BLaER1 (cell line): Measurements from ENCODE around the gene DNAJB8.
A peak's percentile ranks its signal among the peaks of the same experiment; 100 is the strongest.

Source experiments
- H3K27ac ChIP-seq: shearing (Covaris generic); formaldehyde crosslinking; 2 replicates; pipeline ENCODE4 v1.8.1; 2022
- H3K27me3 ChIP-seq: shearing (Covaris generic); formaldehyde crosslinking; 2 replicates; pipeline ENCODE4 v1.8.1; 2022
- H3K36me3 ChIP-seq: shearing (Covaris generic); formaldehyde crosslinking; 2 replicates; pipeline ENCODE4 v1.8.1; 2022
- H3K4me1 ChIP-seq: shearing (Covaris generic); formaldehyde crosslinking; 2 replicates; pipeline ENCODE4 v1.8.1; 2022
- H3K4me2 ChIP-seq: shearing (Covaris generic); formaldehyde crosslinking; 2 replicates; pipeline ENCODE4 v1.8.1; 2022
- H3K4me3 ChIP-seq: shearing (Covaris generic); formaldehyde crosslinking; 2 replicates; pipeline ENCODE4 v1.8.1; 2022
- H3K9ac ChIP-seq: shearing (Covaris generic); formaldehyde crosslinking; 2 replicates; pipeline ENCODE4 v1.8.1; 2022
- H3K9me3 ChIP-seq: shearing (Covaris generic); formaldehyde crosslinking; 2 replicates; pipeline ENCODE4 v1.8.1; 2022
- H4K20me1 ChIP-seq: shearing (Covaris generic); formaldehyde crosslinking; 2 replicates; pipeline ENCODE4 v1.8.1; 2022
- Cebpa-rat ChIP-seq: shearing (Covaris generic); IDR thresholded peaks from 2 replicates; pipeline ENCODE4 v1.8.1; 2022

The DNAJB8 gene

GRCh38 chr3:128485282-128486204 lies 18.9 kb upstream of the DNAJB8 start:
- Histone ChIP-seq H4K20me1 (peaks cover 83% of the 10 kb centered on the region), H3K4me3 (no peak overlapping the region), H3K27ac (no peak overlapping the region), H3K4me2 (no peak overlapping the region), H3K27me3 (peaks cover 100% of the 10 kb centered on the region), H3K36me3 (no peaks in the 10 kb centered on the region), H3K9me3 (no peaks in the 10 kb centered on the region), H3K9ac (no peak overlapping the region), H3K4me1 (peaks cover 80% of the 10 kb centered on the region)
- TF ChIP-seq Cebpa-rat: no peak

GRCh38 chr3:128484404-128485281 lies 18.0 kb upstream of the DNAJB8 start:
- Histone ChIP-seq H3K27me3 (peaks cover 100% of the 10 kb centered on the region), H4K20me1 (peaks cover 74% of the 10 kb centered on the region), H3K4me3 (no peak overlapping the region), H3K9ac (no peak overlapping the region), H3K36me3 (no peaks in the 10 kb centered on the region), H3K4me1 (peaks cover 75% of the 10 kb centered on the region), H3K9me3 (no peaks in the 10 kb centered on the region), H3K27ac (no peak overlapping the region), H3K4me2 (peak overlapping the region; percentile 79)
- TF ChIP-seq Cebpa-rat: no peak

- peak overlapping the region; percentile 36; the same call in 1 of the 2 replicates for H3K9ac ChIP-seq
- H3K9me3 ChIP-seq: no peaks in the 10 kb centered on the region
- peak overlapping the region; percentile 40; the same call in 1 of the 2 replicates for H3K27ac ChIP-seq
- peaks cover 66% of the 10 kb centered on the region for H4K20me1 ChIP-seq
- no peaks in the 10 kb centered on the region for H3K36me3 ChIP-seq
- TF ChIP-seq Cebpa-rat: no peak
- peaks cover 94% of the 10 kb centered on the region for H3K27me3 ChIP-seq
- peak overlapping the region; percentile 30; the same call in 1 of the 2 replicates for H3K4me3 ChIP-seq
- H3K4me1 ChIP-seq: peaks cover 67% of the 10 kb centered on the region
- peak overlapping the region; percentile 79 for H3K4me2 ChIP-seq
These were observed 17.1 kb upstream of the DNAJB8 start for GRCh38 chr3:128483657-128484403.

GRCh38 chr3:128482666-128483656 lies 16.3 kb upstream of the DNAJB8 start:
- no peaks in the 10 kb centered on the region for H3K36me3 ChIP-seq
- peaks cover 58% of the 10 kb centered on the region for H3K4me1 ChIP-seq
- TF ChIP-seq Cebpa-rat: no peak
- peak overlapping the region; percentile 79 for H3K4me2 ChIP-seq
- peak overlapping the region; percentile 40; the same call in 1 of the 2 replicates for H3K27ac ChIP-seq
- peaks cover 85% of the 10 kb centered on the region for H3K27me3 ChIP-seq
- peak overlapping the region; percentile 36; the same call in 1 of the 2 replicates for H3K9ac ChIP-seq
- H3K4me3 ChIP-seq: peak overlapping the region; percentile 30; the same call in 1 of the 2 replicates
- H3K9me3 ChIP-seq: no peaks in the 10 kb centered on the region
- peaks cover 57% of the 10 kb centered on the region for H4K20me1 ChIP-seq

- no peak overlapping the region for H3K4me3 ChIP-seq
- no peaks in the 10 kb centered on the region for H3K9me3 ChIP-seq
- H3K4me1 ChIP-seq: peaks cover 50% of the 10 kb centered on the region
- H3K4me2 ChIP-seq: peak overlapping the region; percentile 79
- no peak for TF ChIP-seq Cebpa-rat
- no peaks in the 10 kb centered on the region for H3K36me3 ChIP-seq
- no peak overlapping the region for H3K9ac ChIP-seq
- H3K27ac ChIP-seq: no peak overlapping the region
- peaks cover 77% of the 10 kb centered on the region for H3K27me3 ChIP-seq
- peaks cover 49% of the 10 kb centered on the region for H4K20me1 ChIP-seq
These were observed 15.5 kb upstream of the DNAJB8 start for GRCh38 chr3:128482175-128482574.

- no peak overlapping the region for H3K4me3 ChIP-seq
- H4K20me1 ChIP-seq: peaks cover 42% of the 10 kb centered on the region
- H3K27me3 ChIP-seq: peaks cover 70% of the 10 kb centered on the region
- TF ChIP-seq Cebpa-rat: no peak
- no peak overlapping the region for H3K27ac ChIP-seq
- H3K36me3 ChIP-seq: no peaks in the 10 kb centered on the region
- no peak overlapping the region for H3K9ac ChIP-seq
- H3K9me3 ChIP-seq: no peaks in the 10 kb centered on the region
- peaks cover 47% of the 10 kb centered on the region for H3K4me1 ChIP-seq
- peak overlapping the region; percentile 79 for H3K4me2 ChIP-seq
These were observed 14.8 kb upstream of the DNAJB8 start for GRCh38 chr3:128481438-128481942.

GRCh38 chr3:128480717-128481437 lies 14.2 kb upstream of the DNAJB8 start:
- Histone ChIP-seq H3K4me3 (no peak overlapping the region), H4K20me1 (peaks cover 36% of the 10 kb centered on the region), H3K4me1 (peaks cover 50% of the 10 kb centered on the region), H3K36me3 (no peaks in the 10 kb centered on the region), H3K9me3 (no peaks in the 10 kb centered on the region), H3K27me3 (peaks cover 64% of the 10 kb centered on the region), H3K27ac (no peak overlapping the region), H3K4me2 (peak overlapping the region; percentile 79), H3K9ac (no peak overlapping the region)
- TF ChIP-seq Cebpa-rat: no peak

GRCh38 chr3:128480278-128480677 lies 13.6 kb upstream of the DNAJB8 start:
- H4K20me1 ChIP-seq: peaks cover 30% of the 10 kb centered on the region
- H3K36me3 ChIP-seq: no peaks in the 10 kb centered on the region
- peaks cover 58% of the 10 kb centered on the region for H3K27me3 ChIP-seq
- H3K4me2 ChIP-seq: no peak overlapping the region
- peaks cover 50% of the 10 kb centered on the region for H3K4me1 ChIP-seq
- H3K9me3 ChIP-seq: no peaks in the 10 kb centered on the region
- no peak overlapping the region for H3K27ac ChIP-seq
- no peak overlapping the region for H3K4me3 ChIP-seq
- no peak for TF ChIP-seq Cebpa-rat
- no peak overlapping the region for H3K9ac ChIP-seq
